GM12864 (cell line): ENCODE results near the gene GRN.
"Not testable (repeated sequence)": the region's sequence is repeated elsewhere in the genome, so short reads cannot be mapped to it uniquely, and the experiment has no call there.

ENCODE experiments used
- DNase-seq: peaks from one replicate; pipeline ENCODE4 v3.0.0-alpha.2; 2011; ENCODE audit warnings: low read depth
- H3K4me3 ChIP-seq: 2 replicates; pipeline ENCODE4 v1.5.1; 2011; ENCODE audit warnings: mild to moderate bottlenecking, low read depth, low read length, control low read depth
- CTCF ChIP-seq: IDR thresholded peaks from 2 replicates; pipeline ENCODE4 v1.5.1; 2011; ENCODE audit warnings: low read depth, mild to moderate bottlenecking, moderate library complexity, low read length, control low read depth, inconsistent platforms; ENCODE audit errors: missing control alignments

The GRN gene

GRCh38 chr17:44360826-44361225, 15.7 kb downstream of the GRN start:
- no peak overlapping the region for H3K4me3 ChIP-seq
- DNase-seq: no peak
- no peak for TF ChIP-seq CTCF

- no peak for TF ChIP-seq CTCF
- DNase-seq: no peak
- no peak overlapping the region for H3K4me3 ChIP-seq
Observed at GRCh38 chr17:44361292-44362260, 16.5 kb downstream of the GRN start.

GRCh38 chr17:44362459-44362948, 17.4 kb downstream of the GRN start:
- DNase-seq: no peak
- H3K4me3 ChIP-seq: peak overlapping the region; percentile 62; the same call in 1 of the 2 replicates
- TF ChIP-seq CTCF: no peak

GRCh38 chr17:44362949-44363612, 18.0 kb downstream of the GRN start:
- peak overlapping the region; percentile 62 for H3K4me3 ChIP-seq
- DNase-seq: no peak
- no peak for TF ChIP-seq CTCF

- peak; percentile 64 for TF ChIP-seq CTCF
- H3K4me3 ChIP-seq: peak within 1 kb of the TSS; percentile 62
- no peak for DNase-seq
Observed at GRCh38 chr17:44363613-44364159, 18.6 kb downstream of the GRN start, which contains the start of gene FAM171A2. TSS of gene FAM171A2 (minus strand) at chr17:44363853. CDS start at chr17:44363714, 139 bp downstream.

- not testable (repeated sequence) for H3K4me3 ChIP-seq, DNase-seq
Observed at GRCh38 chr17:44365051-44365450, 19.9 kb downstream of the GRN start.

GRCh38 chr17:44367231-44367979, 22.3 kb downstream of the GRN start:
- H3K4me3 ChIP-seq: no peak overlapping the region
- no peak for TF ChIP-seq CTCF
- DNase-seq: no peak

GRCh38 chr17:44368391-44369243, 23.5 kb downstream of the GRN start:
- DNase-seq, H3K4me3 ChIP-seq: not testable (repeated sequence)

- not testable (repeated sequence) for DNase-seq, H3K4me3 ChIP-seq
Observed at GRCh38 chr17:44369414-44370023, 24.4 kb downstream of the GRN start.
